NCI-H2171 (cell line): ENCODE data around the gene FOXL1.

Experiments
- DNase-seq: peaks from one replicate; lab custom pipeline; 2025; lab: John Stamatoyannopoulos, UW

The FOXL1 gene

GRCh38 chr16:86568677-86569623, 9.4 kb upstream of the FOXL1 start:
- DNase-seq = no peak

- DNase-seq = no peak
Measured at GRCh38 chr16:86569701-86570447, 8.5 kb upstream of the FOXL1 start.

GRCh38 chr16:86570558-86571529, 7.5 kb upstream of the FOXL1 start:
- no peak for DNase-seq

- DNase-seq = no peak
Measured at GRCh38 chr16:86571530-86571915, 6.8 kb upstream of the FOXL1 start.

- no peak for DNase-seq
Measured at GRCh38 chr16:86572041-86572521, 6.3 kb upstream of the FOXL1 start.

- DNase-seq = no peak
Measured at GRCh38 chr16:86572606-86573005, 5.7 kb upstream of the FOXL1 start.

- no peak for DNase-seq
Measured at GRCh38 chr16:86573215-86573614, 5.1 kb upstream of the FOXL1 start.

- no peak for DNase-seq
Measured at GRCh38 chr16:86573646-86574508, 4.5 kb upstream of the FOXL1 start.

GRCh38 chr16:86574646-86575045, 3.7 kb upstream of the FOXL1 start:
- DNase-seq = no peak

GRCh38 chr16:86575095-86575685, 3.2 kb upstream of the FOXL1 start:
- no peak for DNase-seq

GRCh38 chr16:86575754-86576557, 2.4 kb upstream of the FOXL1 start:
- DNase-seq = peak; percentile 86

GRCh38 chr16:86576591-86577313, 1.6 kb upstream of the FOXL1 start:
- peak; percentile 87 for DNase-seq

GRCh38 chr16:86577314-86577971, 906 bp upstream of the FOXL1 start:
- DNase-seq = peak; percentile 80

GRCh38 chr16:86578611-86579267, 390 bp downstream of the FOXL1 start:
- DNase-seq = no peak

- no peak for DNase-seq
Measured at GRCh38 chr16:86579268-86580062, 1.1 kb downstream of the FOXL1 start.

GRCh38 chr16:86580063-86580790, 1.9 kb downstream of the FOXL1 start:
- no peak for DNase-seq
